Measurements from ENCODE around the gene SFXN2. TPM values are rescaled to one million over a fixed set of nuclear protein-coding genes. Genes with fewer than 3 reads are reported as not detected.

Gene SFXN2
- total RNA-seq, 1 experiment from 2014 or later = 12.9 TPM

GRCh38 chr10:102718220-102718619 is 3.8 kb downstream of the SFXN2 start:
- TF ChIP-seq, protein P1, sequence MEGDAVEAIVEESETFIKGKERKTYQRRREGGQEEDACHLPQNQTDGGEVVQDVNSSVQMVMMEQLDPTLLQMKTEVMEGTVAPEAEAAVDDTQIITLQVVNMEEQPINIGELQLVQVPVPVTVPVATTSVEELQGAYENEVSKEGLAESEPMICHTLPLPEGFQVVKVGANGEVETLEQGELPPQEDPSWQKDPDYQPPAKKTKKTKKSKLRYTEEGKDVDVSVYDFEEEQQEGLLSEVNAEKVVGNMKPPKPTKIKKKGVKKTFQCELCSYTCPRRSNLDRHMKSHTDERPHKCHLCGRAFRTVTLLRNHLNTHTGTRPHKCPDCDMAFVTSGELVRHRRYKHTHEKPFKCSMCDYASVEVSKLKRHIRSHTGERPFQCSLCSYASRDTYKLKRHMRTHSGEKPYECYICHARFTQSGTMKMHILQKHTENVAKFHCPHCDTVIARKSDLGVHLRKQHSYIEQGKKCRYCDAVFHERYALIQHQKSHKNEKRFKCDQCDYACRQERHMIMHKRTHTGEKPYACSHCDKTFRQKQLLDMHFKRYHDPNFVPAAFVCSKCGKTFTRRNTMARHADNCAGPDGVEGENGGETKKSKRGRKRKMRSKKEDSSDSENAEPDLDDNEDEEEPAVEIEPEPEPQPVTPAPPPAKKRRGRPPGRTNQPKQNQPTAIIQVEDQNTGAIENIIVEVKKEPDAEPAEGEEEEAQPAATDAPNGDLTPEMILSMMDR (IDR thresholded peaks at IDR 0.05; ENCODE audit: unreplicated experiment) = no peak
- intact Hi-C loops (cut with micrococcal nuclease) = no loop called here
- H3K36me3 Mint-ChIP-seq (ENCODE audit: insufficient read depth, unreplicated experiment) = peaks cover 23% of the 10 kb centered on the region
- ChIA-PET POLR2A (no interaction called here), CTCF (no interaction called here)
- no peaks in the 10 kb centered on the region for H3K9me3 Mint-ChIP-seq (ENCODE audit: unreplicated experiment)
- no peak overlapping the region for H3K27ac Mint-ChIP-seq (ENCODE audit: low read depth, unreplicated experiment)
- DNase-seq (ENCODE audit: unreplicated experiment) = no peak
- no peaks in the 10 kb centered on the region for H3K27me3 Mint-ChIP-seq (ENCODE audit: insufficient read depth, unreplicated experiment)
- no peak overlapping the region for H3K4me3 Mint-ChIP-seq (ENCODE audit: unreplicated experiment)
- peaks cover 34% of the 10 kb centered on the region for H3K4me1 Mint-ChIP-seq (ENCODE audit: insufficient read depth, unreplicated experiment)
- no TSS peak for BruUV-seq (replicated peaks)

GRCh38 chr10:102720337-102720736 is 5.9 kb downstream of the SFXN2 start:
- peaks cover 30% of the 10 kb centered on the region for H3K4me1 Mint-ChIP-seq (ENCODE audit: insufficient read depth, unreplicated experiment)
- H3K27me3 Mint-ChIP-seq (ENCODE audit: insufficient read depth, unreplicated experiment) = no peaks in the 10 kb centered on the region
- POLR2A ChIA-PET = interaction anchor here (0.6 to 3.1 kb wide), 5 partner anchors 8 to 328 kb away, joined by 3 to 10 read pairs (median 4); partner anchors contain the start of gene TRIM8
- TF ChIP-seq, protein P1 (IDR thresholded peaks at IDR 0.05; ENCODE audit: unreplicated experiment) = no peak
- peaks cover 23% of the 10 kb centered on the region for H3K36me3 Mint-ChIP-seq (ENCODE audit: insufficient read depth, unreplicated experiment)
- H3K9me3 Mint-ChIP-seq (ENCODE audit: unreplicated experiment) = no peaks in the 10 kb centered on the region
- CTCF ChIA-PET = interaction anchor here (0.5 to 2.8 kb wide), 7 partner anchors 8 to 181 kb away, joined by 3 to 9 read pairs (median 4); no protein-coding TSS in a partner anchor
- no TSS peak for BruUV-seq (replicated peaks)
- no peak for DNase-seq (ENCODE audit: unreplicated experiment)
- intact Hi-C loops (cut with micrococcal nuclease) = no loop called here
- peak overlapping the region; percentile 80 for H3K27ac Mint-ChIP-seq (ENCODE audit: low read depth, unreplicated experiment)
- H3K4me3 Mint-ChIP-seq (ENCODE audit: unreplicated experiment) = no peak overlapping the region

GRCh38 chr10:102720775-102721301 is 6.4 kb downstream of the SFXN2 start:
- peaks cover 28% of the 10 kb centered on the region for H3K4me1 Mint-ChIP-seq (ENCODE audit: insufficient read depth, unreplicated experiment)
- ChIA-PET POLR2A (interaction anchor here (0.6 to 3.1 kb wide), 4 partner anchors 22 to 327 kb away, joined by 3 to 10 read pairs (median 5); partner anchors contain the start of gene TRIM8), CTCF (interaction anchor here (0.5 to 2.8 kb wide), 8 partner anchors 7 to 192 kb away, joined by 3 to 9 read pairs (median 3); no protein-coding TSS in a partner anchor)
- no peak for DNase-seq (ENCODE audit: unreplicated experiment)
- H3K27ac Mint-ChIP-seq (ENCODE audit: low read depth, unreplicated experiment) = peak overlapping the region; percentile 80
- peaks cover 23% of the 10 kb centered on the region for H3K36me3 Mint-ChIP-seq (ENCODE audit: insufficient read depth, unreplicated experiment)
- no TSS peak for BruUV-seq (replicated peaks)
- H3K9me3 Mint-ChIP-seq (ENCODE audit: unreplicated experiment) = no peaks in the 10 kb centered on the region
- TF ChIP-seq, protein P1 (IDR thresholded peaks at IDR 0.05; ENCODE audit: unreplicated experiment) = no peak
- H3K4me3 Mint-ChIP-seq (ENCODE audit: unreplicated experiment) = no peak overlapping the region
- H3K27me3 Mint-ChIP-seq (ENCODE audit: insufficient read depth, unreplicated experiment) = no peaks in the 10 kb centered on the region
- intact Hi-C loops (cut with micrococcal nuclease) = no loop called here

DNA sequence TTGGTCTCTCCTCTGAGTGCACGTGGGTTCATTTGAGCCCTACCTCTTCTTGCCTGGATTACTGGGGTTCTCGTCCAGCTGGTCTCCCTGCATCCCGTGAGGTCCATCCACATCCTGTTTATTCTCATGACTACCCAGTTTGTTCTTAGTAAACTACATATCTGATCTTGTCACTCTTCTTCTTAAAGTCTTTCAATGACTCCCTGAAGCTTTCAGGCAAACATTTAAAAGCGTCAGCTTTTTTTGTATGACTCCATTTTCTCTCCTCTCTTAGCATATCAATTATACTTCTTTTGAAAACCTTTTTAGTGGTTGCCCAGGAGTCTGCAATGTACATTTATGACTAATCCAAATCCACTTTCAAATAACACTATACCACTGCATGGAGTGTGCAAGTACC is 7.5 kb downstream of the SFXN2 start:
- ChIA-PET POLR2A (interaction anchor here (1.4 kb wide), 1 partner anchor 21 kb away, joined by 3 read pairs; no protein-coding TSS in a partner anchor), CTCF (interaction anchor here (0.6 to 2.8 kb wide), 3 partner anchors 31 to 251 kb away, joined by 3 to 9 read pairs (median 3); no protein-coding TSS in a partner anchor)
- TF ChIP-seq, protein P1 (IDR thresholded peaks at IDR 0.05; ENCODE audit: unreplicated experiment) = no peak
- Mint-ChIP-seq H3K9me3 (ENCODE audit: unreplicated experiment) (no peaks in the 10 kb centered on the region), H3K4me3 (ENCODE audit: unreplicated experiment) (no peak overlapping the region), H3K27me3 (ENCODE audit: insufficient read depth, unreplicated experiment) (no peaks in the 10 kb centered on the region), H3K27ac (ENCODE audit: low read depth, unreplicated experiment) (no peak overlapping the region), H3K36me3 (ENCODE audit: insufficient read depth, unreplicated experiment) (peaks cover 17% of the 10 kb centered on the region), H3K4me1 (ENCODE audit: insufficient read depth, unreplicated experiment) (peaks cover 19% of the 10 kb centered on the region)
- intact Hi-C loops (cut with micrococcal nuclease) = no loop called here
- BruUV-seq (replicated peaks) = no TSS peak
- DNase-seq (ENCODE audit: unreplicated experiment) = no peak
